MCF 10A (cell line): ENCODE results near the gene ZBTB37. TPM values are rescaled to one million over a fixed set of nuclear protein-coding genes. Genes with fewer than 3 reads are reported as not detected.

Experiments
- BruUV-seq: library from RNA; stranded (reverse); fragments of 400-500 nt; replicated peaks from 2 replicates; lab custom pipeline; 2021; lab: Mats Ljungman, UMichigan
- CTCF ChIA-PET: fragments of 300-600 bp; sonication (Branson Sonifier 250); formaldehyde crosslinking; extraction: SDS; loops from one replicate; lab custom pipeline; 2021; ENCODE audit warnings: antibody characterized with exemption, inconsistent platforms; lab: Yijun Ruan, JAX
- POLR2A ChIA-PET: fragments of 300-600, 350-650 bp; sonication (Branson Sonifier 250); formaldehyde crosslinking; extraction: SDS; loops from one replicate; lab custom pipeline; 2020; ENCODE audit warnings: antibody characterized with exemption, inconsistent platforms; lab: Yijun Ruan, JAX
- DNase-seq: peaks from one replicate; pipeline ENCODE4 v3.0.0-alpha.2; 2018; ENCODE audit not compliant: unreplicated experiment
- H3K27ac Mint-ChIP-seq: one replicate; pipeline ENCODE4 v1.8.0; 2022; ENCODE audit warnings: mild to moderate bottlenecking, low read depth, mixed read lengths; ENCODE audit not compliant: unreplicated experiment
- H3K27me3 Mint-ChIP-seq: one replicate; pipeline ENCODE4 v1.8.0; 2022; ENCODE audit warnings: mixed read lengths; ENCODE audit not compliant: insufficient read depth, unreplicated experiment
- H3K36me3 Mint-ChIP-seq: one replicate; pipeline ENCODE4 v1.8.0; 2022; ENCODE audit warnings: mild to moderate bottlenecking, moderate library complexity, mixed read lengths; ENCODE audit not compliant: insufficient read depth, unreplicated experiment
- H3K4me1 Mint-ChIP-seq: one replicate; pipeline ENCODE4 v1.8.0; 2022; ENCODE audit warnings: mixed read lengths; ENCODE audit not compliant: insufficient read depth, unreplicated experiment
- H3K4me3 Mint-ChIP-seq: one replicate; pipeline ENCODE4 v1.8.0; 2022; ENCODE audit warnings: mild to moderate bottlenecking, moderate library complexity, mixed read lengths; ENCODE audit not compliant: unreplicated experiment
- H3K9me3 Mint-ChIP-seq: one replicate; pipeline ENCODE4 v1.8.0; 2022; ENCODE audit warnings: mixed read lengths; ENCODE audit not compliant: unreplicated experiment
- intact Hi-C: fragments of 100-400 bp; cut with micrococcal nuclease; formaldehyde crosslinking; loops from 2 replicates; pipeline ENCODE4 v1.14.1; 2022
- total RNA-seq: library from RNA; stranded (reverse); gene quantifications from 2 replicates; pipeline ENCODE4 v1.2.3, GENCODE V29; 2022
- TF ChIP-seq, protein P1 (sequence below): fragments of 200-600 bp; IDR thresholded peaks from one replicate; pipeline ENCODE4 v1.8.0; 2022; ENCODE audit warnings: antibody characterized with exemption, mild to moderate bottlenecking; ENCODE audit not compliant: unreplicated experiment

Gene ZBTB37
- total RNA-seq, 1 experiment from 2014 or later, result 12.8 TPM

DNA sequence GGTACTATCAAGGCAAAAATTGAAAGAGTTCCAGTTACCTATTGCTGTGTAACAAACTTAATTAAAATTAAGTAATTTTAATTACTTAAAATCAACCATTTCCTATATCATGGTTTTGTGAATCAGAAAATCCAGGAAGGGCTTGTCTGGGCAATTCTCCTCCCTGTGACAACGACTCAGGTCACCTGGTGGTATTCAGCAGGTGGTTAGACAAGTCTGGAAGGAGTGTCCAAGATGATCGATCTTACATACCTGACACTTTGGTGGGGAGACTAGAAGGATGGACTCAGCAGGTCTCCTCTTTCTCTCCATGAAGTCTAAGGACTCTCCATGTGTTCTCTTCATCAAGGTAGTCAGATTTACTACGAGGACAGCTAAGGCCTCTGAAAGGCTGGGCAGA, 26.0 kb downstream of the ZBTB37 start:
- peaks cover 7% of the 10 kb centered on the region for H3K4me1 Mint-ChIP-seq
- no peak for DNase-seq
- no TSS peak for BruUV-seq
- POLR2A ChIA-PET, result interaction anchor here (0.6 to 1.6 kb wide), 3 partner anchors 25 to 1106 kb away, joined by 3 to 7 read pairs (median 4); partner anchors contain the start of gene ZBTB37
- H3K27ac Mint-ChIP-seq, result no peak overlapping the region
- H3K4me3 Mint-ChIP-seq, result no peak overlapping the region
- no peaks in the 10 kb centered on the region for H3K9me3 Mint-ChIP-seq
- CTCF ChIA-PET, result interaction anchor here (1.0 to 1.2 kb wide), 4 partner anchors 10 to 855 kb away, joined by 3 to 4 read pairs (median 3); no protein-coding TSS in a partner anchor
- H3K36me3 Mint-ChIP-seq, result peaks cover 6% of the 10 kb centered on the region
- TF ChIP-seq, protein P1, sequence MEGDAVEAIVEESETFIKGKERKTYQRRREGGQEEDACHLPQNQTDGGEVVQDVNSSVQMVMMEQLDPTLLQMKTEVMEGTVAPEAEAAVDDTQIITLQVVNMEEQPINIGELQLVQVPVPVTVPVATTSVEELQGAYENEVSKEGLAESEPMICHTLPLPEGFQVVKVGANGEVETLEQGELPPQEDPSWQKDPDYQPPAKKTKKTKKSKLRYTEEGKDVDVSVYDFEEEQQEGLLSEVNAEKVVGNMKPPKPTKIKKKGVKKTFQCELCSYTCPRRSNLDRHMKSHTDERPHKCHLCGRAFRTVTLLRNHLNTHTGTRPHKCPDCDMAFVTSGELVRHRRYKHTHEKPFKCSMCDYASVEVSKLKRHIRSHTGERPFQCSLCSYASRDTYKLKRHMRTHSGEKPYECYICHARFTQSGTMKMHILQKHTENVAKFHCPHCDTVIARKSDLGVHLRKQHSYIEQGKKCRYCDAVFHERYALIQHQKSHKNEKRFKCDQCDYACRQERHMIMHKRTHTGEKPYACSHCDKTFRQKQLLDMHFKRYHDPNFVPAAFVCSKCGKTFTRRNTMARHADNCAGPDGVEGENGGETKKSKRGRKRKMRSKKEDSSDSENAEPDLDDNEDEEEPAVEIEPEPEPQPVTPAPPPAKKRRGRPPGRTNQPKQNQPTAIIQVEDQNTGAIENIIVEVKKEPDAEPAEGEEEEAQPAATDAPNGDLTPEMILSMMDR, result no peak
- intact Hi-C loops, result no loop called here
- H3K27me3 Mint-ChIP-seq, result no peaks in the 10 kb centered on the region

DNA sequence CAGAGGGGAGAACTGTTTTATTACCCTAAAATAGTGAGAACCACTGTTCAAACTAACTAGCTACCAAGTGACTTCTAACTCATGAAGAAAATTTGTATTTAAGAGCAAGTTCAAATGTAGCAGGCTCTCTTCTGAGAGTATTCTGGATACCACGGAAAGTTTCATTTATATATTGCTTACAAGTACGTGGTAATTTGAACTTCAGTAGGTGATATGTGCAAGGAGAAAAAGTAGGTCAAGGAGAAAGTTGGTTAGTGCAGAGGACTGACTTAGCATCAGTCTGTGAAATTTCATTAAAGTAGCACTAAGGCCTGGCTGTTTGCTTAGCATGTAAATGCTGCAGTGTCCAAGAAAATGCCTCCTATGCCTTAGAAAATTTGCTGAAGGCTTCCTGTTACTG, 32.2 kb downstream of the ZBTB37 start:
- no peaks in the 10 kb centered on the region for H3K9me3 Mint-ChIP-seq
- BruUV-seq, result no TSS peak

DNA sequence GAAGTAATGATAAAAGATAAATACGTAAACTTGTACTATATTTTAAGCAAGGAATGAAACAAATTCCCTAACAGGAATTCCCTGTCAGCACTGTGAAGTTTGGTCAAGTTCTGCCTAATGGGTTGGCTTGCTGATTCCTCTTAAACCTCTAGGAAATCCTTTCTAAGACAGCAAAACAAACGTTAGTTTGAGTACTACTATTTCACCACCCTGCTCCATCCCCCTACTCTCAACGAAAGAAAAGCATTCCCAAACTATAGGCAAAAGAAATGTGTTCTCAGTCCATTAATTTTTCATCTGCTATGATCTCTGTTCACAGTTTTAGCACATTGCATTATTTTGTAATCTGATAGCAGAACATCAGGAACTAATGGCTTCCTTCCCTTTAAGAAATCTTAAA, 32.8 kb downstream of the ZBTB37 start:
- no peak overlapping the region for H3K27ac Mint-ChIP-seq
- no peak for DNase-seq
- no peak overlapping the region for H3K4me3 Mint-ChIP-seq
- TF ChIP-seq, protein P1, result no peak
- intact Hi-C loops, result no loop called here
- ChIA-PET POLR2A (no interaction called here), CTCF (interaction anchor here (1.4 kb wide), 1 partner anchor 15 kb away, joined by 3 read pairs; no protein-coding TSS in a partner anchor)
- no peaks in the 10 kb centered on the region for H3K4me1 Mint-ChIP-seq
- BruUV-seq, result no TSS peak
- no peaks in the 10 kb centered on the region for H3K36me3 Mint-ChIP-seq
- no peaks in the 10 kb centered on the region for H3K27me3 Mint-ChIP-seq
- no peaks in the 10 kb centered on the region for H3K9me3 Mint-ChIP-seq

More for the DNA sequence above, 32.2 kb downstream of the ZBTB37 start:
- TF ChIP-seq, protein P1, result no peak
- Mint-ChIP-seq H3K4me3 (no peak overlapping the region), H3K27me3 (no peaks in the 10 kb centered on the region), H3K4me1 (no peaks in the 10 kb centered on the region), H3K36me3 (no peaks in the 10 kb centered on the region), H3K27ac (no peak overlapping the region)
- ChIA-PET CTCF (interaction anchor here (0.6 kb wide), 1 partner anchor 175 kb away, joined by 3 read pairs; no protein-coding TSS in a partner anchor), POLR2A (no interaction called here)
- DNase-seq, result no peak
- intact Hi-C loops, result no loop called here

DNA sequence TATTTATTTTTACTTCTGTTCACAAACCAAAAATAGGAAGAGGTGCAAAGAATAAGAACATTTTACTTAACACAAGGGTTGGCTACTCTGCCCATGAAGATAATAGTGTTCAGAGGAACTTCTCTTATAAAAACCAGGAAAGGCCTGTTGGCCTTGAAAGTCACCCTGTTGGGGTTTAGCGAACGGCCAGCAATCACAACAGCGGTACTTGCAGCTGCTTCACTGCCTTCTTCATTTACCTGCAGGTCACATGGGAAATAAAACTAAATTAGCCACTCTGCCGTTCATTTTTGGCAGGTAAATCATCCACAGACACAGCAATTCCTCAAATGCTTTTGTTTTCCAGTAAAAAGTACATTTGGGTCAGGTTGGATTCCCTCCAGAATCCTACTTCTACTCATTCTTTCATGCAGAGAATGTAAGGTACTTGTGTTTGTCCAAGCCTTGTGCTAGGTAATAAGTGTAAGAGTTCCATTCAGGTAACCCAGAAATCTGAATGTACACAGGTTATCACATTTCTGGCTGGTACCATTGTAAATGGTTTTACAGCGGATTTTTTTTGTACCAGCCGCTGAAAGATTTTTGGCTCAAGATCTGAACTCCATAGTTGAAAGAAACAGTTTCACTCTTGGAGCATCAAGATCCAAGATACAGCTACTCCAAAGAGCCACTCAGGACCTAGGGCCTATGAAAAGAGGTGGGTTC, 35.8 kb downstream of the ZBTB37 start:
- intact Hi-C loops, result no loop called here
- Mint-ChIP-seq H3K36me3 (no peaks in the 10 kb centered on the region), H3K27ac (no peak overlapping the region), H3K27me3 (no peaks in the 10 kb centered on the region), H3K4me3 (no peak overlapping the region), H3K9me3 (no peaks in the 10 kb centered on the region), H3K4me1 (no peaks in the 10 kb centered on the region)
- ChIA-PET POLR2A (interaction anchor here (1.0 kb wide), 1 partner anchor 11 kb away, joined by 3 read pairs; no protein-coding TSS in a partner anchor), CTCF (interaction anchor here (0.5 to 1.1 kb wide), 3 partner anchors 34 to 1162 kb away, joined by 3 read pairs; no protein-coding TSS in a partner anchor)
- no TSS peak for BruUV-seq
- TF ChIP-seq, protein P1, result no peak
- DNase-seq, result no peak
